Measurements from ENCODE around the gene GFAP. TPM values are rescaled to one million over a fixed set of nuclear protein-coding genes. Genes with fewer than 3 reads are reported as not detected.
A peak's percentile ranks its signal among the peaks of the same experiment; 100 is the strongest.
"Not testable (repeated sequence)": the region's sequence is repeated elsewhere in the genome, so short reads cannot be mapped to it uniquely, and the experiment has no call there.

GFAP gene
- total and polyA plus RNA-seq, 7 experiments from 2014 or later = 0.16 TPM; not detected in 6

DNA sequence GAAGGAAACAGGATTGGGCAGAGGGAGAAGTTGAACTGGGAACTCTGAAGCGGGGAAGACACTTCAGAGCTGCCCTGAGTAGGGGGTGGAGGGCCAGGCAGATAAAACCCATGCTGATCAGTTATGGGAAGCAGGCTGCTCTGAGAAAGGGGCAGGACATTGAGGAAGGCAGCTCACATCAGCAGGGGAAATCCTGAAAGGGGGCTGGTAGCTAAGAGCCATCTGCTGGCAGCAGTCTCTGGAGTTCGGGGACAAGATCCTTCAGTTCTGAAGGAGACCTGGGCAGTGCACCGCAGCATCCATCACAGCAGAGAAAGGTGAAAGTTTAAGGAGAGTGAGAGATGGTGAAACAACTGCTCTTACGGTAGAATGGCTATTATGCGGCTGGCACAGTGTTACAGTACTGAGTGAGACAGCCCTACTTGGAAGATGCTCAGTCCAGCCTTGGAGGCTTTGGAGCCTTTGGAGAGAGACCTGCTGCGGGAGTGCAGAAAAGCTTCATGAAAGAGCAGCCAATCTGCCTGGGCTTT lies 37.7 kb upstream of the GFAP start:
- POLR2A ChIA-PET = interaction anchor here (0.6 kb wide), 1 partner anchor 1643 kb away, joined by 5 read pairs; no protein-coding TSS in a partner anchor
- CTCF ChIA-PET = interaction anchor here (0.5 kb wide), 1 partner anchor 86 kb away, joined by 5 read pairs; no protein-coding TSS in a partner anchor
- ATAC-seq = no peak

DNA sequence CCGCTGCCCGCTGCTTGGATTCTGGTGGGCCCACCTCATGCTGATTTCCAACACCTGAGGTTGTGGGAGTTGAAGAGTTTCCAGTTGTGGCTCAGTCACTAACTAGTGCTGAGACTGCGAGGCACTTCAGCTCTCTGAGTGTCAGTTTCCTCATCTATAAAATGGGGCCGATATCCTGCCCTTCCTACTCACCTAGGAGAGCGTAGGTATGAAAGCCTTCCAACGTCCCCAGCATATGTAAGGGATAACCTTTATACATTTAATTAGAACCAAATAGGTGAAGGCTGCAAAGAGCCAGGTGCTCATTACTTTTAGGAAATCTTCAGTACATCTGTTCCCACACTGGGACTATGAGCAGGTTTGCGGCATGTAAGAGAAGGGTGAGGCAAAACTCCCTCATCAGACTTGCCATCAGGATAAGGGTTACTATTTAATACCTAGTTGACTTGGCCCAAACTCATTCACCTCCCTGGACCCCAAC lies 33.1 kb upstream of the GFAP start:
- H3K27ac Mint-ChIP-seq = peak overlapping the region; percentile 86 to 98 (median 93)
- H3K4me3 Mint-ChIP-seq = peak overlapping the region; percentile 85 to 98 (median 93)
- Histone ChIP-seq H3K27me3 (ENCODE audit: control insufficient read depth in 2 of 2, insufficient read depth in 2 of 2, low read length in 2 of 2) (no peaks in the 10 kb centered on the region), H3K9me3 (ENCODE audit: control insufficient read depth in 2 of 3, low read length in 3 of 3) (no peaks in the 10 kb centered on the region), H3K36me3 (ENCODE audit: control insufficient read depth in 2 of 3, insufficient read depth in 3 of 3, low read length in 3 of 3) (no peaks in the 10 kb centered on the region), H3K27ac (ENCODE audit: low read depth, low read length) (peak overlapping the region; percentile 69), H3K4me1 (ENCODE audit: control insufficient read depth in 2 of 2, insufficient read depth in 2 of 2, low read length in 2 of 2) (peaks cover 5 to 6% of the 10 kb centered on the region in 2 donors), H3K4me3 (ENCODE audit: low read length) (peak overlapping the region; percentile 83)
- H3K4me1 Mint-ChIP-seq = peaks cover 0 to 37% (median 5%) of the 10 kb centered on the region in 7 donors
- peaks cover 0 to 7% (median 0%) of the 10 kb centered on the region in 5 donors for H3K27me3 Mint-ChIP-seq
- peaks cover 0 to 10% (median 0%) of the 10 kb centered on the region in 5 donors for H3K36me3 Mint-ChIP-seq
- POLR2A ChIA-PET = interaction anchor here (1.2 kb wide), 1 partner anchor 102 kb away, joined by 3 read pairs; no protein-coding TSS in a partner anchor
- no peaks in the 10 kb centered on the region for H3K9me3 Mint-ChIP-seq
- intact Hi-C loops (cut with micrococcal nuclease) = loop anchor here (5.0 kb wide), 2 partner anchors 171 to 446 kb away; partner anchors contain the start of gene GPATCH8 (in 1 of the 2)
- DNase-seq (no peak), ATAC-seq (no peak)
- CTCF ChIA-PET = no interaction called here

More for the DNA sequence above, 37.7 kb upstream of the GFAP start:
- no peak overlapping the region for H3K27ac Mint-ChIP-seq
- Histone ChIP-seq H3K4me1 (ENCODE audit: control insufficient read depth in 2 of 2, insufficient read depth in 2 of 2, low read length in 2 of 2) (peaks cover 4 to 5% of the 10 kb centered on the region in 2 donors), H3K27ac (ENCODE audit: low read depth, low read length) (no peak overlapping the region), H3K9me3 (ENCODE audit: control insufficient read depth in 2 of 3, low read length in 3 of 3) (no peaks in the 10 kb centered on the region), H3K4me3 (ENCODE audit: low read length) (no peak overlapping the region), H3K27me3 (ENCODE audit: control insufficient read depth in 2 of 2, insufficient read depth in 2 of 2, low read length in 2 of 2) (no peaks in the 10 kb centered on the region), H3K36me3 (ENCODE audit: control insufficient read depth in 2 of 3, insufficient read depth in 3 of 3, low read length in 3 of 3) (no peaks in the 10 kb centered on the region)
- no peaks in the 10 kb centered on the region for H3K9me3 Mint-ChIP-seq
- no peak overlapping the region for H3K4me3 Mint-ChIP-seq
- DNase-seq = no peak
- H3K4me1 Mint-ChIP-seq = peaks cover 0 to 9% (median 0%) of the 10 kb centered on the region in 7 donors
- H3K27me3 Mint-ChIP-seq = peaks cover 13 to 28% (median 17%) of the 10 kb centered on the region in 5 donors
- no peaks in the 10 kb centered on the region for H3K36me3 Mint-ChIP-seq
- intact Hi-C loops (cut with micrococcal nuclease) = no loop called here

DNA sequence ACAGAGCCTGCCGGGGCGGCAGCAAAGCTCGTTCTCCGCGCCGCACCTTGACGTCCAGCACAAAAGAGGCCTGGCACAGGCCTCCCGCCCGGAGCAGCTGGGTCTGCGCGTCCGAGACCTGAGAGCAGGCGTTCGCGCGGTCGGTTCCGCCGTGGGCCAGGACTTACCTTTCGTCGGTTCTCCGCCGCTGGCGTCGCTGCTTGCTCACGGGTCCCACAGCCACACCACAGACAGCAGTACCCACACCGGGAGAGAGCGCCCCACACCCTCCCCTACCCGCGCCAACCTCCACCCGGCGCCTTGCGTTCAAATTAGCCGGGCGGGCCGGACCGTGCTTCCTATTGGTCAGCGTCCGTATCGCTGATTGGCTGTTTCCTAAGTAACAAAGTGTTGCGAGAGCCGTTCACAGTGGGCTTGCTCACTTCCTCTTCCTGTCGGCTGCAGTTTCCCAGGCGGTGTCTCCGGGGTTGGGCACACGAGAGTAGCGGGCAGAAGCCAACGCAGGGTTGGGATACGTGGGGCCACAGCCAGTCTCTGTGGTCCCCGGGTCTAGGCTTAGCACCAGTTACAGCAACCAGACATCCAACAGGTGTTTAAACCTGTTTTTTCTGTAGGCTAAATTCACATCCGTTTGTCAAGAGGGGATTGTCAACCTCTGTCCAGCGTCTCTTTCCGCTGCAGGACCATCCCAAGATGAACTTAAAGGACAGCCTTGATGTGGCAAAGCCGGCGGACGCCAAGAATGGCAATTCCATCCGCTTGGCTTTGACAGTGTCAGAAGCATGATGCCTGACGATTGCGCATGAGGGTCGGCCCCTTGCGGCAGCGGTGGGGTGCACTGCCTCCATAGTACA lies 32.4 kb upstream of the GFAP start, which contains the start of gene KIF18B:
KIF18B (minus strand) TSS at position 313 of the 854 bp plus-strand sequence. CDS start 11,429 bp downstream, outside the sequence.
- Histone ChIP-seq H3K27ac (ENCODE audit: low read depth, low read length) (peak within 1 kb of the TSS; percentile 69), H3K9me3 (ENCODE audit: control insufficient read depth in 2 of 3, low read length in 3 of 3) (no peaks in the 10 kb centered on the region), H3K36me3 (ENCODE audit: control insufficient read depth in 2 of 3, insufficient read depth in 3 of 3, low read length in 3 of 3) (no peaks in the 10 kb centered on the region), H3K27me3 (ENCODE audit: control insufficient read depth in 2 of 2, insufficient read depth in 2 of 2, low read length in 2 of 2) (no peaks in the 10 kb centered on the region), H3K4me1 (ENCODE audit: control insufficient read depth in 2 of 2, insufficient read depth in 2 of 2, low read length in 2 of 2) (peaks cover 5 to 6% of the 10 kb centered on the region in 2 donors), H3K4me3 (ENCODE audit: low read length) (peak within 1 kb of the TSS; percentile 83)
- no peaks in the 10 kb centered on the region for H3K9me3 Mint-ChIP-seq
- H3K27ac Mint-ChIP-seq = peak within 1 kb of the TSS; percentile 86 to 98 (median 93)
- POLR2A ChIA-PET = interaction anchor here (1.2 kb wide), 1 partner anchor 103 kb away, joined by 3 read pairs; no protein-coding TSS in a partner anchor
- intact Hi-C loops (cut with micrococcal nuclease) = loop anchor here (1.0 to 5.0 kb wide), 8 partner anchors 21 to 445 kb away; partner anchors contain the start of genes C1QL1 (in 2 of the 2), DCAKD (in 2 of the 2), EFTUD2 (in 2 of the 2) and GPATCH8 (in 1 of the 2)
- H3K27me3 Mint-ChIP-seq = peaks cover 0 to 7% (median 0%) of the 10 kb centered on the region in 5 donors
- ATAC-seq (peak; percentile 99), DNase-seq (peak; percentile 73 to 91 (median 86))
- CTCF ChIA-PET = interaction anchor here (0.6 kb wide), 1 partner anchor 1560 kb away, joined by 3 read pairs; no protein-coding TSS in a partner anchor
- peaks cover 0 to 40% (median 5%) of the 10 kb centered on the region in 7 donors for H3K4me1 Mint-ChIP-seq
- peak within 1 kb of the TSS; percentile 85 to 98 (median 93) for H3K4me3 Mint-ChIP-seq
- H3K36me3 Mint-ChIP-seq = peaks cover 0 to 10% (median 0%) of the 10 kb centered on the region in 5 donors

DNA sequence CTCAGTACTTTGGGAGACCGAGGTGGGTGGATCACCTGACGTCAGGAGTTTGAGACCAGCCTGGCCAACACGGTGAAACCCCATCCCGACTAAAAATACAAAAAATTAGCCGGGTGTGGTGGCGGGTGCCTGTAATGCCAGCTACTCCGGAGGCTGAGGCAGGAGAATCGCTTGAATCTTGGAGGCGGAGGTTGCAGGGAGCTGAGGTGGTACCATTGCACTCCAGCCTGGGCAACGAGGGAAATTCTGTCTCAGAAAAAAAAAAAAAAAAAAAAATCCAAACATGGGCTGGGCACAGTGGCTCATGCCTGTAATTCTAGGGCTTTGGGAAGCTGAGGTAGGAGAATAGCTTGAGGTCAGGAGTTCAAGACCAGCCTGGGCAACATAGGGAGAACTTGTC lies 30.4 kb upstream of the GFAP start:
- CTCF ChIA-PET; H3K4me1 ChIP-seq (ENCODE audit: control insufficient read depth in 2 of 2, insufficient read depth in 2 of 2, low read length in 2 of 2); H3K27ac Mint-ChIP-seq; H3K9me3 Mint-ChIP-seq; H3K27ac ChIP-seq (ENCODE audit: low read depth, low read length); H3K27me3 Mint-ChIP-seq; H3K4me3 ChIP-seq (ENCODE audit: low read length); H3K9me3 ChIP-seq (ENCODE audit: control insufficient read depth in 2 of 3, low read length in 3 of 3); H3K36me3 ChIP-seq (ENCODE audit: control insufficient read depth in 2 of 3, insufficient read depth in 3 of 3, low read length in 3 of 3); ATAC-seq; H3K27me3 ChIP-seq (ENCODE audit: control insufficient read depth in 2 of 2, insufficient read depth in 2 of 2, low read length in 2 of 2); POLR2A ChIA-PET; DNase-seq: not testable (repeated sequence)
- intact Hi-C loops (cut with micrococcal nuclease) = loop anchor here (2.0 to 5.0 kb wide), 3 partner anchors 105 to 443 kb away; partner anchors contain the start of genes DCAKD (in 1 of the 2) and GPATCH8 (in 1 of the 2)
- peaks cover 0 to 57% (median 5%) of the 10 kb centered on the region in 7 donors for H3K4me1 Mint-ChIP-seq
- H3K4me3 Mint-ChIP-seq = peak overlapping the region in 1 of 10 donors; percentile 30
- H3K36me3 Mint-ChIP-seq = peaks cover 0 to 10% (median 0%) of the 10 kb centered on the region in 5 donors

DNA sequence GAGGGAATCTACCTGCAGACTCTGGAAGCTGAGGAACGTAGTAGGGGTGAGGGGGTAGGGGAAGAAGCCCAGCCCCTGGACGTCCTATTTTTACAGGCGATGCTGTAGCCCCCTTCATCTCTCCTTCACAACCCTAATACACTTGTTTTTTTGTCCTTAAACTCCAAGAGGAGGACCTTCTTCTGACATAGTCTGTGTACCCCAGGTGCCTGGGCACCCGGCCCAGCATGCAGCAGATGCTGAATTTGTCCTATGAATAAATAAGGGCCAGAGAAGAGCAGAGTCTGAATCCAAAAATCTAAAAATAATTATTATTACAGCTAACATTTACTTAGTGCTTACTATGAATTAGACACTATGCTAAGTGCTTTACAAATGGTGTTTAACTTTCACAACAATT lies 27.2 kb upstream of the GFAP start:
- Mint-ChIP-seq H3K4me1 (peaks cover 0 to 63% (median 0%) of the 10 kb centered on the region in 7 donors), H3K27me3 (peaks cover 0 to 7% (median 0%) of the 10 kb centered on the region in 5 donors), H3K36me3 (peaks cover 0 to 21% (median 0%) of the 10 kb centered on the region in 5 donors), H3K27ac (peak overlapping the region in 1 of 9 donors; percentile 67), H3K9me3 (no peaks in the 10 kb centered on the region), H3K4me3 (peak overlapping the region in 1 of 10 donors; percentile 26)
- Histone ChIP-seq H3K36me3 (ENCODE audit: control insufficient read depth in 2 of 3, insufficient read depth in 3 of 3, low read length in 3 of 3) (no peaks in the 10 kb centered on the region), H3K4me3 (ENCODE audit: low read length) (no peak overlapping the region), H3K4me1 (ENCODE audit: control insufficient read depth in 2 of 2, insufficient read depth in 2 of 2, low read length in 2 of 2) (no peaks in the 10 kb centered on the region), H3K27me3 (ENCODE audit: control insufficient read depth in 2 of 2, insufficient read depth in 2 of 2, low read length in 2 of 2) (no peaks in the 10 kb centered on the region), H3K27ac (ENCODE audit: low read depth, low read length) (no peak overlapping the region), H3K9me3 (ENCODE audit: control insufficient read depth in 2 of 3, low read length in 3 of 3) (no peaks in the 10 kb centered on the region)
- CTCF ChIA-PET = no interaction called here
- POLR2A ChIA-PET = interaction anchor here (0.9 kb wide), 1 partner anchor 219 kb away, joined by 3 read pairs; no protein-coding TSS in a partner anchor
- ATAC-seq (no peak), DNase-seq (no peak)
- intact Hi-C loops (cut with micrococcal nuclease) = no loop called here

DNA sequence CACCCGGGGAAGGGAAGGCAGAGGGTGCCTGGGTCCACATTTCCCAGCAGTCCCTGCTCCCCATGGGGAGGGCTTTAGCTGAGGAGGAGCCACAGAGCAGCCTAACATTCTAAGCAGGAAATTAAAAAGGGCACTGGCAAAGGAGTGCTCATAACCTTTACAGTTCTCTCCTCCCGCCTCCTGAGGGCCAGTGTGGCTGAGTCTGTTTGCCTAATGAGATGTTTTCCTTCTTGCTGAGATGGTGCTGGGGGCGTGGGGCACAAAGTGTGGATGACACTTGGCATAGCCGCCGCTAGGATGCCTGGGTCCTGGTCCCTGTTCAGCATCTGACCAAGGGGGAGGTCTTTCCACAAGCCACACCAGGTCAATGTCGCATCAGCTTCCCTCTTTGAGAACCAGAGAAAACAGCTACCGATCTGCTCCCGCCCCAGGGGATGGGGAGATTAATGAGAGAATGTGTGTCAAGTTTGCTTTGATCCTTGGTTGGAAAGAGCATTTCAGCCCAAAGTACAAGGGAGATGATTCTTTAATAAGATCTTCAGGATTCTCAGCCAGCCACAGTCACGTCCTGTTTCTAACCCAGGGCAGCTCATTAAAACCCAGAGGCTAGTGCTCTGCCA lies 26.5 kb upstream of the GFAP start:
- H3K36me3 ChIP-seq (ENCODE audit: control insufficient read depth in 2 of 3, insufficient read depth in 3 of 3, low read length in 3 of 3) = no peaks in the 10 kb centered on the region
- Mint-ChIP-seq H3K4me3 (peak overlapping the region in 1 of 10 donors; percentile 31), H3K27ac (peak overlapping the region in 1 of 9 donors; percentile 67), H3K36me3 (peaks cover 0 to 22% (median 0%) of the 10 kb centered on the region in 5 donors), H3K4me1 (peaks cover 0 to 64% (median 0%) of the 10 kb centered on the region in 7 donors), H3K9me3 (no peaks in the 10 kb centered on the region), H3K27me3 (peaks cover 0 to 7% (median 0%) of the 10 kb centered on the region in 5 donors)
- DNase-seq = no peak
- no peaks in the 10 kb centered on the region for H3K9me3 ChIP-seq (ENCODE audit: control insufficient read depth in 2 of 3, low read length in 3 of 3)
- H3K27me3 ChIP-seq (ENCODE audit: control insufficient read depth in 2 of 2, insufficient read depth in 2 of 2, low read length in 2 of 2) = no peaks in the 10 kb centered on the region
- intact Hi-C loops (cut with micrococcal nuclease) = no loop called here
- ChIA-PET CTCF (no interaction called here), POLR2A (interaction anchor here (0.9 kb wide), 1 partner anchor 219 kb away, joined by 3 read pairs; no protein-coding TSS in a partner anchor)
- ATAC-seq = no peak
- H3K4me1 ChIP-seq (ENCODE audit: control insufficient read depth in 2 of 2, insufficient read depth in 2 of 2, low read length in 2 of 2) = no peaks in the 10 kb centered on the region
- no peak overlapping the region for H3K4me3 ChIP-seq (ENCODE audit: low read length)
- no peak overlapping the region for H3K27ac ChIP-seq (ENCODE audit: low read depth, low read length)

Data from naive thymus-derived CD4-positive, alpha-beta T cell (primary cell).